ENCODE data around the gene ABCB8.

DNA sequence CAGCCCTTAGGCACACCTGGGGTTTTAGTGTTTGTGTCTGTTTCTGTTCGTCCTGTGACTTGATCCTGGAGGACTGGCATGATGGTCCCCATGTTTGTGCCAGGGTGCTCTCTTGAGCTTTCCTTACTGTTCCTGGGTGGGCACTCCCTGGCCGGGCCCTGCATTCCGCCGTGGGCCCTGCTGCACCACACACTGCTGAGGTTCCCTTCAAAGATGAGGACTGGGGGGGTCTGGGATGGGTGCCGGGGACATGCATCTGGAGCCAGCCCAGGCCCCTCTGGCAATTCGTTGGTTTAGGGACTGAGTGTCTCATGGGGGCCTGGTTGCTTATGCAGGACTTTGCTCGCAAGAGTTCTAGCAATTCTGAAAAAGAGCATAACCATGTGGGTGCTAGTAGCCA, 62.8 kb downstream of the ABCB8 start:
- TF ChIP-seq, protein P1, sequence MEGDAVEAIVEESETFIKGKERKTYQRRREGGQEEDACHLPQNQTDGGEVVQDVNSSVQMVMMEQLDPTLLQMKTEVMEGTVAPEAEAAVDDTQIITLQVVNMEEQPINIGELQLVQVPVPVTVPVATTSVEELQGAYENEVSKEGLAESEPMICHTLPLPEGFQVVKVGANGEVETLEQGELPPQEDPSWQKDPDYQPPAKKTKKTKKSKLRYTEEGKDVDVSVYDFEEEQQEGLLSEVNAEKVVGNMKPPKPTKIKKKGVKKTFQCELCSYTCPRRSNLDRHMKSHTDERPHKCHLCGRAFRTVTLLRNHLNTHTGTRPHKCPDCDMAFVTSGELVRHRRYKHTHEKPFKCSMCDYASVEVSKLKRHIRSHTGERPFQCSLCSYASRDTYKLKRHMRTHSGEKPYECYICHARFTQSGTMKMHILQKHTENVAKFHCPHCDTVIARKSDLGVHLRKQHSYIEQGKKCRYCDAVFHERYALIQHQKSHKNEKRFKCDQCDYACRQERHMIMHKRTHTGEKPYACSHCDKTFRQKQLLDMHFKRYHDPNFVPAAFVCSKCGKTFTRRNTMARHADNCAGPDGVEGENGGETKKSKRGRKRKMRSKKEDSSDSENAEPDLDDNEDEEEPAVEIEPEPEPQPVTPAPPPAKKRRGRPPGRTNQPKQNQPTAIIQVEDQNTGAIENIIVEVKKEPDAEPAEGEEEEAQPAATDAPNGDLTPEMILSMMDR (IDR thresholded peaks at IDR 0.05) = no peak
- TF ChIP-seq EP300 (IDR thresholded peaks at IDR 0.05) = no peak
- TF ChIP-seq POLR2A (IDR thresholded peaks at IDR 0.05) = no peak

Data from tibial nerve (tissue), 4 donors.